ENCODE results near the gene CBLB.

The CBLB gene

DNA sequence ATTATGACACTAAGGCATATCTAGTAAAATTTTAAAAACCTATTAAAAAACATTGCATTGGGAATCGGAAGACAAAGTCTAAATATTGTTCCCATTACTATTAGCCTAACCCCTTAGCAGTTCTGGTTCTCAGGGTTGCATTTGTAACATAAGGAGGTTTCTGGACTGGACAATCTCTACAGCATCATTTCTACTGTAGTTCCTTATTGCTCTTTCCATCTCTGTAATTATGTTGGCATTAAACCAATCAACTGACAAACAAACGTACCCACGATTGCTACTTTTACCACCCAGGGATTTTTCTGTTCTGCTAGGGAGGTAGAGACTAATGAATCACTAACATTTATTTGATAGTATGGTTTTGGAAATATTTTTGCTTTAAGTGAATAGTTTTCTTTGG is 190.8 kb downstream of the CBLB start:
- FAIRE-seq, result no peak

- FAIRE-seq, result no peak
These were observed 192.1 kb downstream of the CBLB start for GRCh38 chr3:105676621-105677300.

GRCh38 chr3:105674437-105675065 is 194.3 kb downstream of the CBLB start:
- no peak for FAIRE-seq

- no peak for FAIRE-seq
These were observed 195.8 kb downstream of the CBLB start for GRCh38 chr3:105672996-105673395.

DNA sequence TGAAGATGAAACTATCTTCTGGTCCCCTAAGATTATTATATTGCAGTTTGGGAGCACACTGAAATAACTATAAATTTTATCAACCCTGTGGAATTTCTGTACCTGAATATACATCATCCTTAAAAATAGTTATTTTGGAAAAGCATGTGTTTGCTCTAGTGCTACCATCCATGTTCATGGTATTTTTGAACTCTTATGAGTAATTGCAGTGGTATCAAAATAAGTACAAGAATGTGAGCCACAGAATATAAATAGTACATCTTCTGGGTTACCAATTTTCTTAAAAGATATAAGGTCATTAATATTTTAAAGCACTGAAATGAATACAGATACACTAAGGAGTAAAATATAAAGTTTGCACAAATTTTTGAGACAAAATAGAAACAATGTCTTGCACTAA is 206.5 kb downstream of the CBLB start:
- FAIRE-seq, result no peak

DNA sequence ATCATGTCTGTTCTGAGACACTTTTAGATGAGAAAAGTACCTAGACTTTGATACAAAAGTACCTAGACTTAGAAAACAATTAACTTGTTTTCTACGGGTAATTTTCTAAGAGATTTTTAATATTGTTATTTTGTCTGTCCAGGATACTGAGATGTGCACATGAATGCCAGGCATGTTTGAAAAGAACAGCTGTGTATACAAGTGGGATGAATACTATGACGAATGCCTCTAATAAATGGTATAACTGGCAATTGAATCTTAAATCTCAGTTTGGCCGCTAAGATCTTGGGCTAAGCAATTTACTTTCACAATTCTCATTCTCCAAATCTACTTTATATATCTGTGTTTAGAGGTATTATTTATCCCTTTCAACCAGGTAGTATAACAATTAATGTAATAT is 207.4 kb downstream of the CBLB start:
- FAIRE-seq, result no peak

DNA sequence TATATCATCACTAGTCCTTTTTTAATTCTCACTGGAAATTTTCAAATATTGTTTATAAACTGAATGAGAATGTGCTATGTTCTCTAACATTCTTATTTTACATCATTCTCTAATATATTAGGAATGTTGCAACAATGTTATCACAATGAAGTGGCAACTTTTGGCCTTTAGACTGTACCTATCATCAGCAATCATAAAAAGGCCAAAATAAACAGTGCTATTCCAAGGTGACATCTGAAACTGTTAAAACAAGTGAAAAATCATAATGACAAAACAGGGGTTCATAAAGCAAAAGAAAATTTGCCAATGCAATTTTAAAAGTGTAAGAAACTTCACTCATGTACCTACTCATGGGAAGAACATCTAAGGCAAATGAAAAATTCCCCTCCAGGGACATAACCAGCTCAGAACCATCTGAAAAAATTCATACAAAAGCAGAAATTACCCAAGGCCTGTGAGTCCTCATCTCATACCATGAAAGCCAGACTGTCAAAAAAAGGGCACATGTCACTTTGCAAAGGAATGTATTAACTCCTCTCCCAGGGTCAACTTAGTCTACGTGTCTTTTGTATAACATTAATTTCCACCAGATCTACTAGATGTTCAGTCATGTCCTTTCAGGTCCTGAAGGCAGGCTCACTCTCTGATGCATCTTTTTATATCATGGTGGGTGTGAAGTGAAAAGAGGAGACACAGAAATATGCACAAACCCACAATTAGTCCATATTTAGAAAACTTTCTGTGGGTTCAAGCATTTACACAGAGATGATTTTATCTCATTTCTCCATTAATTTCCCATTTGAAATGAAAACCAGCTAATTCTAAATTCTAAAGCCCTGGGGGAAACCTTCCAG is 211.9 kb downstream of the CBLB start:
- FAIRE-seq, result no peak

- FAIRE-seq, result no peak
These were observed 214.9 kb downstream of the CBLB start for GRCh38 chr3:105653868-105654267.

GRCh38 chr3:105653166-105653565 is 215.6 kb downstream of the CBLB start:
- no peak for FAIRE-seq

DNA sequence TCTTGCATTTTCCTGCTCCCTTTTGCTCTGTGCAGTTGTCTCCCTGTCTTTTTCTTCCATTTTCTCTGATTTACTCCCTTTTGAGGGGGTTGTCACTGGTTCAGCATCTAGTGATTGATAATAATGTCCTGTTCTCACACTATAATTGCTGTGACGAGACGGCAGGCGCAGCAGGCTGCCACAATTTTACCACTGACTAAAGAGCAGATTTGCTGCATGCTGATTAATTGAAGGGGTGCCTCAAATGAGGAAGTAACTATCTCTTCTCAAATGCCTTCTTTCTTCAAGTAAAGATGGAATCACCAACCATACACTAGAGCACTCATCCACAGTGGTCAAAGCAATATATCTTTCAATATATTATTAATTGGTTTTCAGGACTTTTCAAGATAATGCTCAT is 219.3 kb downstream of the CBLB start:
- FAIRE-seq, result no peak

- FAIRE-seq, result no peak
These were observed 221.8 kb downstream of the CBLB start for GRCh38 chr3:105647047-105647446.

GRCh38 chr3:105639131-105639530 is 229.7 kb downstream of the CBLB start:
- FAIRE-seq, result no peak

DNA sequence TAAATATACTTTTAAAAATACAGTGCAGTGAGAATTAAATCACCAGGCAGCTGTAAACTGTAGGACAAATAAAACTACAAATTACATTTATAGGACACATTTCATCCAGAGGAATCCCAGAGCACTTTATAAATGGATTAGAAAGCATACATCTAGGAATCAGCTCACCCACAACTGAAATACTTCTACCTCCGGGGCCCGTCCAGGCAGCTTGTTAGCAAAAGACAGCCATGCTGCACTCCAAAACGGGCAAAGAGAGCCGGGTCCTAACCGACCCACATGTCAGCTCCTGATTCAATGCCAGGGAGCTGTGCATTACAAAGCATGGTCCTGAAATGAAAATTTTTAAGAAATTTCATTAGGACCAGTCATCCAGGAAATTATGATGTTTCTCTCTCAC is 234.1 kb downstream of the CBLB start:
- FAIRE-seq, result no peak

DNA sequence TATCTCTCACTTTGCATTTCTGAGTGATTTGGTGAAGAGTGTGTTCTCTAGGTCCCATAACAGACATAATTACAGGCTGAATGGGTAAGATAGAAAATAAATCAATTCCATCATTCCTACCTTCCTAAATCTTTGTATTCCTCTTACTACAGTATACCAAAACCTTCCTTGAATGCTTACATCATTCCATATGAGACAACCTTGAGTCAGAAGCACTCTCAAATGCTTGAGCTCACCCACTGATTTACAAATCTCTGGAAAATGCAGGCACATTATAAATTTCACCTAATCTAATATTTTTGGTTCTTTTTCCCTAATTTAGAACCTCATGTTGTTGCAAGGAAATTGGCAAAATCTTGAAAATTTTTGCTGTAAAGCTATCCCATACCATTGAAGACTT is 239.1 kb downstream of the CBLB start:
- FAIRE-seq, result no peak

GRCh38 chr3:105626739-105627138 is 242.1 kb downstream of the CBLB start:
- FAIRE-seq, result no peak

- FAIRE-seq, result no peak
These were observed 246.6 kb downstream of the CBLB start for GRCh38 chr3:105622169-105622568.

- FAIRE-seq, result no peak
These were observed 248.6 kb downstream of the CBLB start for GRCh38 chr3:105620236-105620635.

DNA sequence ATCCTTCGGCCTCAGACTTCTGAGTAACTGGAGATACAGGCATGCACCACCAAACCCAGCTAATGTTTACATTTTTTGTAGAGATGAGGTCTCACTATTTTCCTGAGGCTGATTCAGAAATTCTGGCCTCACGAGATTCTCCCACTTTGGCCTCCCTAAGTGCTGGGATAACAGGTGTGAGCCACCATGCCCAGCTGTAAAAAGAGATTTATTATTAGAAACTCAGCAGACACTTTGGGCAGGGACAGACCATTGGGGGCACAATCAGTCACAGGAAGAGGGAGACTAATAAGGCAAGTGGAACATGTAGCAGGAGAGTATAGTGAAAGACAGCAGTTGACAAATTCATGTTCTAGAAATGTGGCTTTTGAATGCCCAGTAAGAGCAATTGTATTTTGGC is 249.2 kb downstream of the CBLB start:
- FAIRE-seq, result no peak

GRCh38 chr3:105618556-105618955 is 250.3 kb downstream of the CBLB start:
- no peak for FAIRE-seq

GRCh38 chr3:105616374-105617121 is 252.3 kb downstream of the CBLB start:
- FAIRE-seq, result no peak

DNA sequence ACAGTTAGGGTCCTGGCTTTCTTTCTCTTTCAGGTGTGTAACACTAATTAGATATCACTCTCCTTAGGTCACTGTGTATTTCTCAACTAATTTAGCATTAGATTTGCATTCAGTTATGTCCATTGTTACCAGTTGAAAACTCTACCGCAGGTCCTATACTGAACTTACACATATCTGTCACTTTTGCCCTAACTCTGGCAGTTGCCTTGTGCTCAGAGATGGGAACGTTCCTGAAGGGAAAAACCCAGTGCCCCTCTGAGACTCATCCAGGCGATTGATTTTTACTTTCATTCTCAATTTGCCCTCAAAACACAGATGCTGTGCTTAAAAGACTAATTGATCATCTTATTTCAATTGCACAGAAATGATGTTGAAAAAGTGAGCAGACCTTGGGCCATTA is 253.0 kb downstream of the CBLB start:
- no peak for FAIRE-seq

GRCh38 chr3:105614288-105615030 is 254.4 kb downstream of the CBLB start:
- no peak for FAIRE-seq

- no peak for FAIRE-seq
These were observed 255.7 kb downstream of the CBLB start for GRCh38 chr3:105613120-105613519.
